GM12891 (cell line): ENCODE measurements around the gene CYTH1.

Experiments
- PAX5 ChIP-seq: IDR thresholded peaks from 2 replicates; pipeline ENCODE4 v1.6.1; 2011; ENCODE audit warnings: low read length, moderate library complexity, mild to moderate bottlenecking; ENCODE audit not compliant: insufficient read depth, severe bottlenecking
- POLR2A ChIP-seq: IDR thresholded peaks from 2 replicates; pipeline ENCODE4 v1.6.1; 2011; ENCODE audit warnings: low read depth, low read length, control low read depth
- POLR2AphosphoS5 ChIP-seq: IDR thresholded peaks from 2 replicates; pipeline ENCODE4 v1.6.1; 2011; ENCODE audit warnings: low read depth, low read length, control low read depth
- SPI1 ChIP-seq: IDR thresholded peaks from 2 replicates; pipeline ENCODE4 v1.6.1; 2011; ENCODE audit warnings: low read depth, low read length, control low read depth
- TAF1 ChIP-seq: IDR thresholded peaks from 2 replicates; pipeline ENCODE4 v1.6.1; 2011; ENCODE audit warnings: low read depth, low read length, control low read depth

DNA sequence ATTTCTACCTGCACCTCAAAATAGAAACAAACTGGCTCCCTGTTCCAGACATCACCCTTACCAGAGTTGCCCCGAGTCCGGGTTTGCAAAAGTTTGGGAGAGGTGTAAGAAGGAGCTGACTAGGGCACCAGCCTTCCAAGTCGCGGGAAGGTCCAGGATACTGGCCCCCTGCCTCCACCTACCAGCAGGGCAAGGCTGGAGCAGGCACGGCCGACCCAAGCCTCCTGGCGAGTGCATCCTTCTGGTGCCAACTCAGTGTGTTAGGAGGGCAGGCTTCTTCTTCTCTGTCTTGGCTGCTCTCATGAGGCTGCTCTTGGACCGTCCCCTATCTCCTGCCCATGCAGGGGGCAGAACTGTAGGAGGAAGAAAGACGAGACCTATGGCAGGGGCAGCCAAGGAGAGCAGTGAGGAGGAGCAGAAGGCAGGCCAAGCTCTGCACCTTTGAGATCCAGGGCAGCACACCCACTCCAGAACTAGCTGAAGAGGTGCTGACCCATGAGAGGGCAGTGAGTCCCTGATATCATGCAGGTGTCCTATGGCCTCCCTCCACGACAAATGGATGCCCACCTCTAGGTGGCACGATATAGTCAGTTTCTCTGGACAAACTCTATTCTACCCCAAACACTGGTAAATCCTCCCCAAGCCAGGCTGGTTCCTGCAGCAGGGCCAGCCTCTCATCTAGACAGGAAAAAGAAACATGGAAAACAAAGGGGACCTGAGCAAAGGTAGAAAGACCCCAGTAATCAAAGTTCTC lies 54.4 kb downstream of the CYTH1 start:
- no peak for TF ChIP-seq SPI1
- no peak for TF ChIP-seq TAF1
- no peak for TF ChIP-seq POLR2A
- TF ChIP-seq PAX5 = no peak
- TF ChIP-seq POLR2AphosphoS5 = no peak
